ENCODE results near the gene SERINC3.

Gene SERINC3

DNA sequence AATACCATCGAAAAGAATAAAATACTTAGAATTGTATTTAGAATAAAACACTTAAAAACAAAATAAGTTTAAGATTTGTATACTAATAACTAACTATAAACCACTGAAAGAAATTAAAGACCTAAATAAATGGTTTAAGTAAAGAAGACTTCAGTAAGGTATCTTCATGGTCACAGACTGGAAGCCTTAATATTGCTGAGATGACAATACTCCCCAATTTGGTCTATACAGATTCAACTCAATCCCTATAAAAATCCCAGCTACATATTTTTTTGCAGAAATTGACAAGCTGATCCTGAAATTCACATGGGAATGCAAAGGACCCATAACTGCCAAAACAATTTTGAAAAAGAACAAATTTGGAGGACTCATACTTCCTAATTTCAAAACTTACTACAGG, 18.9 kb downstream of the SERINC3 start:
- Histone ChIP-seq H3K9me3 (ENCODE audit: insufficient read depth, low read length) (no peaks in the 10 kb centered on the region), H3K4me1 (ENCODE audit: insufficient read depth, insufficient read length) (no peaks in the 10 kb centered on the region), H3K36me3 (ENCODE audit: insufficient read depth, insufficient read length, low read length) (peaks cover 91% of the 10 kb centered on the region), H3K4me3 (ENCODE audit: insufficient read length, low read depth) (no peak overlapping the region), H3K27me3 (ENCODE audit: insufficient read depth, insufficient read length) (no peaks in the 10 kb centered on the region), H3K9ac (ENCODE audit: insufficient read length, low read depth) (no peak overlapping the region)
- no peak for DNase-seq (ENCODE audit: low read depth, low spot score)
- TF ChIP-seq YY1 (IDR thresholded peaks at IDR 0.05; ENCODE audit: insufficient read depth, insufficient read length), result no peak
- TF ChIP-seq ZNF274 (IDR thresholded peaks at IDR 0.05; ENCODE audit: low read depth, low read length), result no peak
- TF ChIP-seq SUZ12 (IDR thresholded peaks at IDR 0.05; ENCODE audit: extremely low read depth, insufficient read depth, insufficient read length), result no peak

GRCh38 chr20:44501448-44501847, 20.4 kb downstream of the SERINC3 start:
- no peaks in the 10 kb centered on the region for H3K9me3 ChIP-seq (ENCODE audit: insufficient read depth, low read length)
- no peak overlapping the region for H3K9ac ChIP-seq (ENCODE audit: insufficient read length, low read depth)
- no peaks in the 10 kb centered on the region for H3K4me1 ChIP-seq (ENCODE audit: insufficient read depth, insufficient read length)
- no peaks in the 10 kb centered on the region for H3K27me3 ChIP-seq (ENCODE audit: insufficient read depth, insufficient read length)
- no peak for DNase-seq (ENCODE audit: low read depth, low spot score)
- H3K4me3 ChIP-seq (ENCODE audit: insufficient read length, low read depth), result no peak overlapping the region
- peaks cover 82% of the 10 kb centered on the region for H3K36me3 ChIP-seq (ENCODE audit: insufficient read depth, insufficient read length, low read length)
- TF ChIP-seq ZNF274 (IDR thresholded peaks at IDR 0.05; ENCODE audit: low read depth, low read length) (no peak), YY1 (IDR thresholded peaks at IDR 0.05; ENCODE audit: insufficient read depth, insufficient read length) (no peak), SUZ12 (IDR thresholded peaks at IDR 0.05; ENCODE audit: extremely low read depth, insufficient read depth, insufficient read length) (no peak)

DNA sequence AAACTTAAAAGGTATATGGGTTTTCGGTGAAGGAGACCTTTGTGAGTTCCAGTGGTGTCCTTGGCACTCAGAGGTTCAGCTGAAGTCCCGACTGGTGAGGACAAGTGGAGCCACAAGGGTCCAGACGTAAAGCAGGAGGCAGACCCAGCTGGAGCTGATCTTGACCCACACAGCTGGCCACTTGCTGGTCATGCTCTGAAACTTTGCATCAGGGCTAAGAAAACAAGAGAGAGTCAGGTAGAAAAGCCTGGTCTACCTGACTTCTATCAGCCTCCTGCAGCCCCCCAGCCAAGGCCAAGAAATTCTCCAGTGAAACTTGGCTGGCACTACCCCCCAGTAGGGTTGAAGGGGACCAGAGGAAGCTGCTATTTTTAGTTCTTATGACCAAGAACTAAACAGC, 21.6 kb downstream of the SERINC3 start:
- Histone ChIP-seq H3K9me3 (ENCODE audit: insufficient read depth, low read length) (no peaks in the 10 kb centered on the region), H3K4me3 (ENCODE audit: insufficient read length, low read depth) (no peak overlapping the region), H3K36me3 (ENCODE audit: insufficient read depth, insufficient read length, low read length) (peaks cover 83% of the 10 kb centered on the region), H3K9ac (ENCODE audit: insufficient read length, low read depth) (no peak overlapping the region), H3K27me3 (ENCODE audit: insufficient read depth, insufficient read length) (no peaks in the 10 kb centered on the region), H3K4me1 (ENCODE audit: insufficient read depth, insufficient read length) (no peaks in the 10 kb centered on the region)
- DNase-seq (ENCODE audit: low read depth, low spot score), result no peak
- TF ChIP-seq SUZ12 (IDR thresholded peaks at IDR 0.05; ENCODE audit: extremely low read depth, insufficient read depth, insufficient read length), result no peak
- no peak for TF ChIP-seq YY1 (IDR thresholded peaks at IDR 0.05; ENCODE audit: insufficient read depth, insufficient read length)
- no peak for TF ChIP-seq ZNF274 (IDR thresholded peaks at IDR 0.05; ENCODE audit: low read depth, low read length)

DNA sequence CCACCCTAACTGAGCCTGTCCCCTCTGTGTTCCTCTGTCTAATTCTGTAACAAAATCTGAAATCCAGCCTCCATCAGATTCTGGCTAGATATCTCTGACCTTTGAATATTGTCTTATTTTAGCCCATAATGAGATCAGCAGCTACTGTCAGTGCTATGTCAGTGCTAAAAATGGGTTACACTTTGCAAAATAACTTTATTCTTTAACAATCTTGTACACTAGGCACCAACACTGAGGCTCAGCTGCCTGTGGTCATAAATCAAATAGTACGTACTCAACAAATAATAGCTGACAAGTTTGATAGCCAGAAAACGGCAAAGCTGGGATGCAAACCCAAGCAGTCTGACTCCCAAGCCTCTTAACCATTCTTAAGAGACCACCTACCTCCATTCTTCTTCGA, 24.1 kb downstream of the SERINC3 start:
- Histone ChIP-seq H3K9me3 (ENCODE audit: insufficient read depth, low read length) (no peaks in the 10 kb centered on the region), H3K4me1 (ENCODE audit: insufficient read depth, insufficient read length) (no peaks in the 10 kb centered on the region), H3K27me3 (ENCODE audit: insufficient read depth, insufficient read length) (no peaks in the 10 kb centered on the region), H3K9ac (ENCODE audit: insufficient read length, low read depth) (no peak overlapping the region), H3K36me3 (ENCODE audit: insufficient read depth, insufficient read length, low read length) (peaks cover 74% of the 10 kb centered on the region), H3K4me3 (ENCODE audit: insufficient read length, low read depth) (no peak overlapping the region)
- no peak for DNase-seq (ENCODE audit: low read depth, low spot score)
- TF ChIP-seq ZNF274 (IDR thresholded peaks at IDR 0.05; ENCODE audit: low read depth, low read length) (no peak), SUZ12 (IDR thresholded peaks at IDR 0.05; ENCODE audit: extremely low read depth, insufficient read depth, insufficient read length) (no peak), YY1 (IDR thresholded peaks at IDR 0.05; ENCODE audit: insufficient read depth, insufficient read length) (no peak)

- peak; percentile 18 for DNase-seq (ENCODE audit: low read depth, low spot score)
- H3K27me3 ChIP-seq (ENCODE audit: insufficient read depth, insufficient read length), result no peaks in the 10 kb centered on the region
- H3K4me1 ChIP-seq (ENCODE audit: insufficient read depth, insufficient read length), result no peaks in the 10 kb centered on the region
- H3K9me3 ChIP-seq (ENCODE audit: insufficient read depth, low read length), result no peaks in the 10 kb centered on the region
- H3K4me3 ChIP-seq (ENCODE audit: insufficient read length, low read depth), result no peak overlapping the region
- no peak for TF ChIP-seq YY1 (IDR thresholded peaks at IDR 0.05; ENCODE audit: insufficient read depth, insufficient read length)
- TF ChIP-seq ZNF274 (IDR thresholded peaks at IDR 0.05; ENCODE audit: low read depth, low read length), result no peak
- TF ChIP-seq SUZ12 (IDR thresholded peaks at IDR 0.05; ENCODE audit: extremely low read depth, insufficient read depth, insufficient read length), result no peak
- H3K36me3 ChIP-seq (ENCODE audit: insufficient read depth, insufficient read length, low read length), result peaks cover 70% of the 10 kb centered on the region
- no peak overlapping the region for H3K9ac ChIP-seq (ENCODE audit: insufficient read length, low read depth)
Measured at GRCh38 chr20:44496976-44497375, 24.9 kb downstream of the SERINC3 start.

GRCh38 chr20:44495802-44496481, 25.9 kb downstream of the SERINC3 start:
- TF ChIP-seq YY1 (IDR thresholded peaks at IDR 0.05; ENCODE audit: insufficient read depth, insufficient read length) (no peak), ZNF274 (IDR thresholded peaks at IDR 0.05; ENCODE audit: low read depth, low read length) (no peak), SUZ12 (IDR thresholded peaks at IDR 0.05; ENCODE audit: extremely low read depth, insufficient read depth, insufficient read length) (no peak)
- Histone ChIP-seq H3K4me1 (ENCODE audit: insufficient read depth, insufficient read length) (no peaks in the 10 kb centered on the region), H3K9ac (ENCODE audit: insufficient read length, low read depth) (no peak overlapping the region)

DNA sequence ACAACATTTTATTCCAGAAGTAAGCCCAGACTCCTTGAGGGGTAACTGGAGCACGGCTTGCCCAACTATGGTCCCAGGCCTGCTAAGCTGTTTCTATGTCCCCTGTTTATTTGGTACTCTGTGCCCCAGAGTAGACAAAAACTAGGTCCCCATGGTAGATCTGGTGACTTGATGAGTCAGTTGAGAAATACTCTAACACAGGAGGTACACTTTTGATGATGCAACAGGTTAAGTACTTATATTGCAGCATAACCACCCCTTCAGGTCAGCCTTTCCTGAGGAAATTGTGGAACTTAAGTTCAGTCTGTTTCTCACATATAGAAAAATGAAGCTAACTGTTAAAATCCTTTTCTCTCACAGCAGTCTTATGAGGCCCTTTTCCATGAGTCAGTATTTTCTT, 26.6 kb downstream of the SERINC3 start:
- H3K36me3 ChIP-seq (ENCODE audit: insufficient read depth, insufficient read length, low read length), result peaks cover 61% of the 10 kb centered on the region
- H3K4me1 ChIP-seq (ENCODE audit: insufficient read depth, insufficient read length), result no peaks in the 10 kb centered on the region
- no peak for DNase-seq (ENCODE audit: low read depth, low spot score)

More at GRCh38 chr20:44495802-44496481, 25.9 kb downstream of the SERINC3 start:
- no peak for DNase-seq (ENCODE audit: low read depth, low spot score)
- no peaks in the 10 kb centered on the region for H3K9me3 ChIP-seq (ENCODE audit: insufficient read depth, low read length)
- no peak overlapping the region for H3K4me3 ChIP-seq (ENCODE audit: insufficient read length, low read depth)
- peaks cover 63% of the 10 kb centered on the region for H3K36me3 ChIP-seq (ENCODE audit: insufficient read depth, insufficient read length, low read length)
- H3K27me3 ChIP-seq (ENCODE audit: insufficient read depth, insufficient read length), result no peaks in the 10 kb centered on the region

More for the DNA sequence above, 26.6 kb downstream of the SERINC3 start:
- Histone ChIP-seq H3K27me3 (ENCODE audit: insufficient read depth, insufficient read length) (no peaks in the 10 kb centered on the region), H3K9ac (ENCODE audit: insufficient read length, low read depth) (no peak overlapping the region), H3K4me3 (ENCODE audit: insufficient read length, low read depth) (no peak overlapping the region), H3K9me3 (ENCODE audit: insufficient read depth, low read length) (no peaks in the 10 kb centered on the region)
- no peak for TF ChIP-seq SUZ12 (IDR thresholded peaks at IDR 0.05; ENCODE audit: extremely low read depth, insufficient read depth, insufficient read length)
- TF ChIP-seq YY1 (IDR thresholded peaks at IDR 0.05; ENCODE audit: insufficient read depth, insufficient read length), result no peak
- no peak for TF ChIP-seq ZNF274 (IDR thresholded peaks at IDR 0.05; ENCODE audit: low read depth, low read length)
